ENCODE data around the gene TMC8.

The TMC8 gene

DNA sequence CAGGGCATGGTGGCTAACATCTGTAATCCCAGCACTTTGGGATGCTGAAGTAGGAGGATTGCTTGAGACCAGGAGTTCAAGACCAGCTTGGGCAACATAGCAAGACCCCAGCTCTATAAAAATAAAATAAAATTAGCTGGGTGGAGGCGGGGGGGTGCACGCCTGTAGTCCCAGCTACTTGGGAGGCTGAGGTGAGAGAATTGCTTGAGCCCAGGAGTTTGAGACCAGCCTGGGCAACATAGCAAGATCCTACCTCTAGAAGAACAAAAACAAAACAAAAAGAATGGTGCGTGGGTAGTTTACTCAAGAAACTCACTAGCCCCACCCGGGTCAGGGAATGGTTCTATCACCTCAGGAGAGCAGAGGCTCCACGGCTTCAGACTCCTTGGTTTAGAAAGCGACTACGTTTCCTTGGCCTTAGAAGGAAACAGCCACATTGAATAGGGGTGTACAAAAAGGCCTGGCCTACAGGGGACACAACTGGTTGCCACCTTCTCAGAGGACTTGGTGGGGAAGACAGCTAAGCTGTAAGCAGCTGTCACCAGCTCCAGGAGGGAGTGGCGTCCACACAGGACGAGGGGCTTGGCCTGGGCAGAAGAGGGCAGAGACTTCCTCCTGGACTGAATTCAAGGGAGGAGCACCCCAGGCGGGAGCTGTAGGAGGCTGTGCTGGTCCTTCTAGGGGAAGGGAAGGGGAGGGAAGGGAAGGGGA is 55.6 kb downstream of the TMC8 start:
- DNase-seq: no peak

DNA sequence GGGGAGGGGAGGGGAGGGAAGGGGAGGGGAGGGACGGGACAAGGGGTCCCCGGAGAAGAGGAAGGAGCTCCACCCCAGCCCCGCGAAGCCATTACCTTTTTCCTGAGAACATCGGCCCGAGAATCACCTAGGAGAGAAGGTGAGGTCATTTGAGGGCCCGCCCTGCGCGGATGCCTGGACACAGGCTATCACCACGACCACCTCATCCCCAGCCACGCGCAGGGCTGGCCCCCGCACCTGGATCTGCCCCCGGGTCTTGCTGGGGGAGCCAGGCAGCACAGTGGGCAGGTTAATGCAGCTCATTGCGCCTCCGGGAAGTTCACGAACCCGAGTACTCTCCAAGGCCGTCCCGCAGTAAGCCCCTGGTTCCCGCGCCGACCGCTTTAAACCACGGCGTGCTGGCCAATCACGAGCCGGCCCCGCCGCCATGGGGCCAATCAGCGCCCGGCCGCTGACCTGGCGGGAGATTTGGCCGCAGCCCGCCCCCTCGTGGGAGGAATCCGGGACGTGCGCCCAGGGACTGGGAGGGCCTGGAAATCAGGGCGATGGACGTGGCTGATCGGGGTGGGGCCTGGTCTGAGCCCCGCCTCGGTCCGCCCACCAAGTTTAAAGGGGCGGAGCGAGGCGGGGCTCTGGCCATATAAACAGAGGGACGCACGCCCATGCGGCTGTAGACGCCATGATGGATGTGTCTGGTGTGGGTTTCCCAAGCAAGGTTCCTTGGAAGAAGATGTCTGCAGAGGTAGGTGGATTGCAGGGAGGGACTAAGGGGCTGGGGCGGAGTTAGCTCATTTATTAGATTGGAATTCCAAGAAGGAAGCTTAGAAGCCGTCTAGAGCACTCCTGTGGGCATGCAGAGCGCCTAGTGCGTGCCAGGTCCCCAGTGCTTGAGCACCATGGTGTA is 56.4 kb downstream of the TMC8 start, which contains the start of the genes AFMID and TK1:
TSS of gene AFMID (plus strand) at position 671 of the 904 bp plus-strand sequence. CDS start at position 680, 9 bp downstream.
TSS of gene TK1 (minus strand) at position 361 of the 904 bp plus-strand sequence. CDS start at position 303, 58 bp downstream.
- peak; percentile 61 to 96 for DNase-seq

Measured in cerebellar nuclear complex (tissue), 1 donor.